ENCODE results near the gene SREBF2.
"Not testable (repeated sequence)": the region's sequence is repeated elsewhere in the genome, so short reads cannot be mapped to it uniquely, and the experiment has no call there.

The SREBF2 gene

DNA sequence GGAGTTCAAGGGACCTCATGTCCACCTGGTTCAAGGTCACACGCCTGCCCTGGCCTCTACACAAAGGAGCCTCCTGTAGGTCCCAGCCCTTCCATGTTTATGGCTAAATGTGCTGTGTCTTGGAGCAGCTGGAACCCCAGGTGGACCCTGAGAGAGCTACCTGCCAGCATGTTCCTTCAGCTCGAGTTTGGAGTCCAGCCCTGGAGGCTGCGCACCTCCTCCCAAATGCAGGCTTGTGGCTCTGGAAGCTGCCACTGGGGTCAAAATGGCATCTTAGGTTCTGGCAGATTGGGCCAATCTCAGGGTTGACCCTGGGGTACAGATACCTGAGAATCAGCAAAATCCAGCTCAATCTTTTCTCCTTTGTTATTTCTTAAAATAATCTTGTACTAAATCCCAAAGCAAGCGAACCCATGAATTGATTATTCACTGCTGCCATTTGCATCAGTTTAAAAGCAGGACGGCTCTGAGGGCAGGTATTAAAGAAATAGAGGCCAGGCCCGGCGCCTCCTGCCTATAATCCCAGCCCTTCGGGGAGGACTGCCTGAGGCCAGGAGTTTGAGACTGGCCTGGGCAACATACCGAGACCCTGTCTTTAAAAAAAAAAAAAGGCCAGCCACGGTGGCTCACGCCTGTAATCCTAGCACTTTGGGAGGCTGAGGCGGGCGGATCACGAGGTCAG is 90.8 kb downstream of the SREBF2 start:
- no peak for DNase-seq

DNA sequence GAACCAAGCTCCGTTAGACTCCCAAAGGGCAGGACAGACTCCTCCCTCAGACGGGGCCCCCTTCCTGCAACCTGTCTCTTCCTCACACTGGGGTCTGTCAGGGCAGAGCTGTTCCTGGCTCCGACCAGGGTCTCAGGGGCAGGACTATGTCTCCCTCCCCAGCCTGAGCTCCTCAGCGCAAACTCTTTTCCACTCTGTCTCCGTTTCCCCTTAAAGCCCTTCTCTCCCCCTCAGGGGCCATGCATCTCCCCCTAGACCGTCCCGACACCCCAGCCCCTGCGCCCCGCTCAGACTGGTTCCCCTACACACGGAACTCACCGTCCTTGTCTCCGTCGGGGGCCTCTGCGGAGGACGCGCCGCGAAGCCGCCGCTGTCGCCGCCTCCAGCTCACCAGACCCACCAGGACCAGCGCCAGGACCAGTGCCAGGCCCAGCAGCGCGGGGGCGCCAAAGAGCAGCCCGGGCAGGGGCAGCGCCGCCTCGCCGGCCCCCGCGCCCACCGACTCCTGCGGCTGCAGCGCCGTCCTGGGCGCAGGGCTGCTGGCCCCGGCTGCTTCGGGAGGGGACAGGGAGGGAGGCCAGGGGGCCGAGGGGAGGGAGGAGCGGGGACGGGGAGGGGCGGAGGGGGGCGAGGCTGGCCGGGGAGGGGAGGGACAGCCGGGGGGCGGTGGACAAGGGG is 93.0 kb downstream of the SREBF2 start:
- peak; percentile 56 for DNase-seq

DNA sequence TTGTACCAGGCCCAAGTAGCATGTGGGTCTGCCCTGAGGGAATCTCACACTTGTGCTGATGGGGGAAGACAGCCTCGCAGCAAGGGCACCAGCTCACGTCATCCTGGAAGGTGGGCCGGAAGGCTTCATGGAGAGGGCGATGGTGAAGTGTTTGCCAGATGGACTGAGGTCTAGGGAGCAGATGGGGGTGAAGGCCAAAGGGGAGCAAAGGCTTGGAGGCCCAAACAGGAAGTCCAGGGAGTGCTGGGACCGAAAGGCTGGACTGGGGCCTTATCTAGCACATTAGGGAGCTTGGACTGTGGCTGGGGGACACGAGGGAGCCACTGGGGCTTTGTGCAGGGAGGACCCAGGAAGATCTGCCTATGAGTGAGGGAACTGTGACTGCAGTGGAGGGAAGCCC is 94.9 kb downstream of the SREBF2 start:
- DNase-seq: no peak

DNA sequence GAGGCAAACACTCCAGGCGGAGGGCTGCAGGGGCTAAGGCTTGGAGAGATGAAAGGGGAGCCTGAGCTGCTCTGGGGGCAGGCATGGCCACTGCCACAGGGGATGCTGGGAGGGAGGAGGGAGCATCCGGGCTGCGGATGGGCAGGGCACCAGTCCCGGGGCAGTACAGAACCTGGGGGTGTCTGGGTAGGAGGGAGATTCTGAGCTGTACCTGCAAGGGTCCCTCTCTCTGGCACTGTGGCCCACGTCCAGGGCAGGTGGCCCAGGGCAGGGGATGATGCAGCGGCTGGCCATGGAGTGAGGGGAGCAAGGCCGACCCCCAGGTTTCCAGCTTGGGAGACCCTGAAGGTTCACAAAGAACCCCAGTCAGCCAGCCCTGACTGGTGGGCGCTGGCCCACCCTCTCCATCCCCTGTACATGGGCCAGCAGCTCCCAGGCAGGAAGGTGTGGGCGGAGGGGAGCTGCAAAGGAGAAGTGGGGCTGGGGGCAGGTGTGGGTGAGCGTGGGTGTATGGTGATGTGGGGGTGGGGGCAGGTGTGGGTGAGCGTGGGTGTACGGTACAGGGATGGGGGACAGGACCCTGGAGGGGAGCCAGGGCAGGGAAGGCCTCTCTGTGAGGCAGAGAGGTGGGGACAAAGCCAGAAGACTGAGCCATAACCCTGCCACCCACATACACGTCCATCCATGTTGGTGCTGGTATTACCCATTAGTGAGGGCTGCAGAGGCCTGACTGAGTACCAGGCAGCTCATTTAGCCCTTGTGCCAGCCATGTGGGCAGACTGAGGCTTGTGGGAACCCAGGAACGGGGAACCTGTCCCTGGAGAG is 95.9 kb downstream of the SREBF2 start:
- DNase-seq: no peak

DNA sequence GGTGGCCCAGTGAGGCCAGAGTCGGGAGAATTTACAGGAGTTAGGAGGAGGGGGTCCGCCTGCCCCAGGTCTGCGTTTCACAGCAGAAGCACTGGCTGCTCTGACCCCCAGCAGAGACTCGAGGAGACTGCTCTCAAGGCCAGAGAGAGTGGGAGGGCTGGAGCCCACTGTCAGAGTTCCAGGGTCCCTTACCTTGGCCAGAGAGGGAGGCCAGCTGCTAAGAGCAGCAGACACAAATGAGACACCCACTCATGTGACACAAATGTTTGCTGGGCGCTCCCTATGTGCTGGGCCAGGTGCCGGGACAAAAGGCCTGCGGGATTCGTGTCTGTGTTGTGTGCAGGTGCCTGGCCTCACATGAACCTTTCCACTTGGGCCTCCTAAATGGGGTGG is 96.5 kb downstream of the SREBF2 start:
- DNase-seq: no peak

DNA sequence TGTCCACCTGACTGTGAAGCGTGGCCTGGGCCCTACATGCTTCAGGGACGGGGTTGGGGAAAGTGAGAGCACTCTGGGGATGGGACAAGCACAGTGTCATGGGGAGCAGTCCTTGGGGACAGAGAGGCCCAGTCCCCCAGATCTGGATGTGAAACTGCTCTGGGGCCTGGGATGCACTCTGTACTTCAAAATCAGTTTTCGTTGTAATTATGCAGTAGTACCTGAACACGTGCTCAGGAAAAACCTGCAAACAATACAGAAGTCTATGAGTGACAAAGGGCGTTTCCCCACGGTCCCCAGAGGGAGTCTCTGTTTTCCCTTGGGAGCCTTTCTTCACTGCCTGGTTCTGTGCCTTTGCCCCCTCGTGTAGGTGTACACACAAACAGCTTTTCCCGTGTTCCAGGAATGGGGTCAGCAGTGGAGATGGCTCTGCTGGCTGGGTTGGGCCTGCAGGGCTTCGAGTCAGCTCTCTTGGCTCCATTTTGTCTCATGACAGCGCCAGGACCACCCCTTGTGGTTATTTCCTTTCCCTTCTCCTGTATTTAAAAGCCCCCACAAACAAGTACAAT is 98.9 kb downstream of the SREBF2 start:
- no peak for DNase-seq

DNA sequence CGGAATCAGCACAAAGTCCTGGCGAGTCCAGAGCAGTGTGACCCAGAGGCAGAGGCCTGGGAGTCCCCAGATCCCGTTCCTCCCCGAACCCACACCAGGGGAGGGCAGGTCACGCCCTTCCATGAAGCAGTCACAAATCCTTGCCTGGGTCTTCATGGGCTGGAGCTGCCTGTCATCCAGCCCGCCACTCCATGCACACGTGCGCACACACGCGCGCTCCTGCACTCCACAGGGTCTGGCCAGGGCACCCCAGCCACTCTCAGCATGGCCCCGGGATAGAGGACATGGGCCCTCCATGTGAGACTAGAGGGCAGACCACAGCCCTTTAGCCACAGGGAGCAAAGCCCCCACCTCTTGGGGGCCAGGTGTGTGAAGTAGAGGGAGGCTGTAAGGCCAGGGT is 99.4 kb downstream of the SREBF2 start:
- DNase-seq: no peak

DNA sequence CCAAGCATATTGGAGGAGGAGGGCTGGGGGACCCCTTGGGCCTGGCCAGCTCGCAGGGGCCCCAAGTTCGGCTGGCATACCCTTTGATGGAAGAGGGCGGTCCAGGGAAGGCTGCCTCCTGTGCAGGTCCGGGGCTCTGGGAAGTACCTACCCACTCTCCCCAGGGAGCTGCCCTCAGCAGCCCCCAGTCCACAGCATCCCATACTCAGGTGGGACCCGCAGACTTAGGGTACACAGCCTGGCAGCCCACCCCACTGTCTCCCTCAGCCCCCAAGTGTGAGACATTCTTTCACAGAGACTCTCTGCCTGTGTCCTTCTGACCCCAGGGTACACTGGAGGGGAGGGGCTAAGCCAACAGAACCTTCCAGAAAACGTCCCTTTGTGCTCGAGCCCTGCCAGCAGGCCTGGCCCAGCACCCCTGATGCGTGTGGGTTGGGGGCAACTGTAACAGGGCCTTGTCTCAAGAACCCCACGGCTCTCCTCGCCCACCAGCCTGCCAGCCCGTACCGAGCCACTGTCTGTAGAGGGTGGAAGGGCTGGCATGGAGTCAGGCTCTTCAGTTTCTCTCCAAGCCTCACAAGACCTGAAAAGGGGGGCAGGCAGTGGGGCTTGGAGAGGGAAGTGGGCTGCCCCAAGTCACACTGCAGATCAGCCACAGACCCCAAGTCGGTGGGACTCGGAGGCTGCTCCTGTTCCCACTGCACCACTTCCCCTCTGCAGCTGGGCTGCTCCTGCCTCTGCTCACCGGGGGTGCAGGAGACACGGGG is 100.7 kb downstream of the SREBF2 start:
- DNase-seq: no peak

DNA sequence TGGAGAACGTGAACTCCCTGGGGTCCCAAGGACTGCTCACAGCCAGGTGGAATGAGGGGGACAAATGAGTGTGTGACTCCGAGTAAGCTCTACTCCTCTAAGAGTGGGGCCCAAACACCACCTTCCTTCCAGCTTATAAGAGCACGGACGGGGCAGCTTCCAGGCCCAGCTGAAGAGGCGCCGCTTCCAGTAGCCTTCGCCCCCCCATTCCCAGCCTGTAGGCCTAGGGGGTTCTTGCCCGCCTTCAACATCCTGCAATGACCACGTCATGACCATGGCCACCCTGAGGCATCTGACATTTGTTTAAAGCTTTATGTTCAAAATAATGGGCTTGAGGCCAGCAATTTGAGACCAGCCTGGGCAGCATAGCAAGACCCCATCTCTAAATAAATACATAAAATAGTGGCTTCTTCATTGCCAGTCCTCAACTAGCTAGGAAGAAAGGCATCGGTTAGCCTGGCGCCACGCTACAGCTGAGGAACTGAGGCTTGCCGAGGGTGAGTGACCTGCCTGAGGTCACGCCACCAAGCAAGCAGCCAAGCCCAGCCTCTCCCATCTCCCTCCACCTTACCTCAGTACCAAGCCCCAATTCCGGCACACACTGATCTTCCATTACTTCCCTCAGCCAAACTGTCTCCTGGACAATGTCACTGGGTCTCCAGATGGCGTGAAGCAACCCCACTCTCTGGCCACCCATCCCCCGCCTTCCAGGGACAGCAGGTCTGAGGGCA is 101.5 kb downstream of the SREBF2 start:
- no peak for DNase-seq

DNA sequence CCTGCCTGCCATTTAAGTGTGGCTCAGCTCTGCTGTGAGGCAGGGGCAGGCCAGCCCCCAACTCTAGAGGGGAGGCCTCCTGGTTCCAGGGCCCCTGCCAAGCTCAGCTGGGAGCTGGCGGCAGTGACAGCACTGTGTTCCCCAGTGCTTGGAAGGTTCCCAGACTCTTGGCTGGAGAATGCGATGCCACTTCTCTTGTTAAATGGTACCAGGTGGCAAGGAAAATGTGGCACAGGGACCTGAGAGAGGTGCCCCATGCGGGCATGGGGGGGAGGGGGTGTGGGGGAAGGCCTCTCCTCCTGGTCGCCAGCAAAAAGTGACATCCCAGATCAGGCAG is 102.1 kb downstream of the SREBF2 start:
- no peak for DNase-seq

DNA sequence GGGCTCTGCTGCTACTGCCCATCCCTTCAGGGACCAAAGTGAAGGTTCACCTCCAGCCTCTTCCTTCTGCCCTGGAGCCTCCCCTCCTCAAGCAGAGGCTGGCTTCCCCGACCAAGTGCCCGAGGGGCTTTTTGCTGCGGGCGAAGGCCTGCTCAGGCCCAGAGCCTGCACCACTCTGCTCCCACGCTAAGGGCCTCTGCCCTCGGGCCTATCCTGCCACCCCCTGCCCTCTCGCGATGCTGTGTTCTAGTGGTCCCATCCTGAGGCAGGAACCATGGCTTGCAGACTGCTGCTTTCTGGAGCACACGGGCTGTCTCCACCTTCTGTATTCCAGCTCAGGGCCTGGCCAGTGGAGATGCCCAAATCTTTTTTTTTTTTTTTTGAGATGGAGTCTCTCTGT is 102.6 kb downstream of the SREBF2 start:
- DNase-seq: no peak

DNA sequence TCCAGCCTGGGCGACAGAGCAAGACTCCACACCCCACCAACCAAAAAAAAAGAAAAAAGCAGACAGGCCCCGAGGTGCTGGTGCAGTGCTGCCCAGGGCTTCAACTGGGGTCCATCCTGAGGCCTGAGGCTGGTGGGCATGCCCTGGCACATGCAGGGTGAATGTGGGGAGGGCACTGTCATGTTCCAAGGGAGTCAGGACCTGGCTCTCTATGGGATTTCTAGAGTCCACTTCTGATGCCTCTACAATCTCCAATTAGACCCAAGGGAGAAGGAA is 103.9 kb downstream of the SREBF2 start:
- DNase-seq: no peak

DNA sequence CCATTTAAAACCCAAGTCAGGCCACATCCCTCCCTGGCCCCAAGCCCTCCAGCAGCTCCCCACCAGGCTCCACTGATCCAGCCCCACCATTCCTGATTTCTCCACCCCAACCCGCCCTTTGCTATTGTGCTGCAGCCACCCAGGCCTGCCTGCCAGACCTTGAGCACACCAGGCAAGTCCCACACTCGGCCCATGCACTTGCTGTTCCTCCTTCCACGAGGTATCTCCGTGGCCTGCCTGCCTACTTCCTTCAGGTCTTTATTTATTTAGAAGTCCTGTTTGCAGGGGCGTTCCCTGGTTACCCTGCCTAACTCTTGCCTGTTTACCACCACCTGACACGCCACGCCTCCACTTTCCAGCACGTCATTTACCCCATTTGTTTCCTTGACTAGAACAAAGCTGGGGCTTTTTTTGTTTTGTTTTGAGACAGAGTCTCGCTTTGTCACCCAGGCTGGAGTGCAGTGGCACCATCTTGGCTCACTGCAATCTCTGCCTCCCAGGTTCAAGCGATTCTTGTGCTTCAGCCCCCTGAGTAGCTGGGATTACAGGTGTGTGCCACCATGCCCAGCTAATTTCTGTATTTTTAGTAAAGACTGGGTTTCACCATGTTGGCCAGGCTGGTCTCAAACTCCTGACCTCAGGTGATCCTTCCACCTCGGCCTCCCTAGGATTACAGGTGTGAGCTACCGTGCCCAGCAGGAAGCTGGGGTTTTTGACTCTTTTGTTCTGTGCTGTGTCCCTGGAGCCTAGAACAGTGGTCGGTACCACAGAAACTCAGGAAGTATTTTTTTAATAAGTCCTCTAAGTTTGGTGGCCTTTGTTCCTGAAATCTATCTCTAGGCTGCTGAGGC is 107.3 kb downstream of the SREBF2 start:
- DNase-seq: peak; percentile 37

DNA sequence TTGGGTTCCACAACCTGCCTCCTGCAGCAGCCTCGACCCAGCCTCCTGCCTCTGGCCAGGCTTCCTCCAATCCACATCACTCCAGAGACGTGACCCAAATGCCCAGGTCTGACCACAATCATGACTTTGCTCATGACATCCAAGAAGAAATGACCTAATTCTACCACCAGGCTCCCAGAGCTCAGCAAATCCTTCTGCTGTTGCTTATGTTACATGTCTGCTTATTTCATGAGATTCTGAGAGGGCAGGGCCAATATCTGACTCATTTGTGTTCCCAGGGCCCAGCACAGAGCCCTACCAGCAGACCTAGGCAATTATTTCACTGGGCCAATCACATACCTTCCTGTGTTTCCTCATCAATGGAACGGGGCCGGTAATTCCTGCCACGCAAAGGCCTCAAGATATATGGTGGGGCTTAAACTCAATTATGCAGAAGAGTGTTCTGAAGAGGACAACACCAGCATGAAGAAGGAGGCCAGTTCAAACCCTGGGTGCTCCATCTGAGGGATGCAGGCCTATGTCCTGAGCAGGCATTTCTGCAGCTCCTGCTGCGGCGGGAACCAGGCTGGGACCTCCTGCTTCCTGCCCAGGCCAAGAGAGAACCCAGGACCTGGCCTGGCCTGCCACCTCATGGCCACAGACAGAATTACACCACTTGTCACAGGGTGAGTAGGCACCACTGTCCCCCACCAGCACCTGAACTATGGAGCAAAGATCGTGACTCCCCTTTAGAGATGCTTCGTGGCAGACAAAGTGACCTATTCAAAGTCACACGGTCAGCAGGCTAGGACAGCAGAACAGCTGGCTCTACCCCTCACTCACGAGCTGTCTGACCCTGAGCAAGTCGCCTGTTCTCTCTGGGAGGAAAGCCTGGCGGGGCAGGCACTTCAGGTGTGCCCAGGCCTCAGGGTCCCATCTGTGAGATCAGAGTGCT is 108.2 kb downstream of the SREBF2 start:
- peak; percentile 78 for DNase-seq

DNA sequence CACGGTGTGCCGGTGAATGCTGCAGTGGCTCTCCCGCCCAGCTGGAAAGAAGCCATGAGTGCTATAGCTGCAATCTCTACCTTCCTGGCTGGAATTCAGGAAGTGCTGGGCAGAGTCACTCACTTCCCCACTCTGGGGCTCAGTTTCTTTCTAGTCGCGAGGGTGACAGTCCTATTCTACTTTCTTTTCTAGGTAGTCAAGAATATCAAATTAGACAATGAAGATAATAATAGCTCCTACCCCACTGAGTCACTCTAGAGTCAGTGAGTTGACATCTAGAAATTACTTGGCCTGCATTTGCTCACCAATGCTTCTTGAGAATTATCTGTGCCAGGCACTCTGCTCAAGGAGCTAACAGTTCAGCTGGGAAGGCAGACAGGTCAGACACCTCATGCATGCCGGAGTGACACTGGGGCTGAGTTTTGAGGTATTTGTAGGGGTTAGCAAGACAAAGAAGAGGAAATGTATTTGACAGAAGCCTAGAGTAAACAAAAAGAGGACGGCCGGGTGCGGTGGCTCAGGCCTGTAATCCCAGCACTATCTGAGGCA is 110.8 kb downstream of the SREBF2 start:
- DNase-seq: no peak

DNA sequence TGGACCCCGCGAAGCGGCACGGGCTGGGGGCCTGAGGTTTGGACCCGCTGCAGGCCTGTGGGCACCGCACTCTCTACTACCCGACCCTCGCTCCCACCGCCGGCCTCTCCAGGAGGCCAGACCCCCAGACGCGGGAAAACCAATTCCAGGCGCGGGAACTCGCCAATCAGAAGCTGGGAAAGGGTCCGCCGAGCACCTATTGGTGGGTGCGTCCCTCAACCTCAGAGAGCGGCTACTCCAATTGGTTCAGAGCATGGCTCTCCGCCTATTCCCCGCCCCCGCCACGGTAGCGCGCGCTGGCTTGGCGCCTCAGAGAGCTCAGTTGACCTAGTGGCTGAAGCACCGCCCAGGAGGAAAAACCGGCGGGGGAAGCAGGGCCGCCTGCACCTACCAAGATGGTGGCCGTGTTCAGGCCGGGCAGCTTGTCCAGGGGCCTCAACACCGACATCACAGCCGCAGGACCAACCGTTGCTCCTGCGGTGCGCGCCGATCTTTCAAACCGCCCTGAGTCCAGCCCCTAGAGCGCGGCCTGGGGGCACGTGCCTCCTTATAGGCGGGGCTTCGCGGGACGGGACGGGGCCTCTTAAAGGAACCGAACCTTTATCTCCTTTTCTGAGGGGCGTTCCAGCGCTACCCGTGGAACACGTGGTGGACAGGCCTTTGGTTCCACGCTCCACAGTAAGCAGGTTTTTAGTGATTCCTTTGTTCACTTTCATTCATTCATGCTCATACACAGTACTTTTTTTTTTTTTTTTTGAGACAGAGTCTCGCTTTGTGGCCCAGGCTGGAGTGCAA is 113.9 kb downstream of the SREBF2 start, which contains the start of gene CENPM:
Gene CENPM (minus strand): TSS at position 524 of the 795 bp plus-strand sequence. CDS start 76 bp downstream, at position 448.
- DNase-seq: peak; percentile 97

DNA sequence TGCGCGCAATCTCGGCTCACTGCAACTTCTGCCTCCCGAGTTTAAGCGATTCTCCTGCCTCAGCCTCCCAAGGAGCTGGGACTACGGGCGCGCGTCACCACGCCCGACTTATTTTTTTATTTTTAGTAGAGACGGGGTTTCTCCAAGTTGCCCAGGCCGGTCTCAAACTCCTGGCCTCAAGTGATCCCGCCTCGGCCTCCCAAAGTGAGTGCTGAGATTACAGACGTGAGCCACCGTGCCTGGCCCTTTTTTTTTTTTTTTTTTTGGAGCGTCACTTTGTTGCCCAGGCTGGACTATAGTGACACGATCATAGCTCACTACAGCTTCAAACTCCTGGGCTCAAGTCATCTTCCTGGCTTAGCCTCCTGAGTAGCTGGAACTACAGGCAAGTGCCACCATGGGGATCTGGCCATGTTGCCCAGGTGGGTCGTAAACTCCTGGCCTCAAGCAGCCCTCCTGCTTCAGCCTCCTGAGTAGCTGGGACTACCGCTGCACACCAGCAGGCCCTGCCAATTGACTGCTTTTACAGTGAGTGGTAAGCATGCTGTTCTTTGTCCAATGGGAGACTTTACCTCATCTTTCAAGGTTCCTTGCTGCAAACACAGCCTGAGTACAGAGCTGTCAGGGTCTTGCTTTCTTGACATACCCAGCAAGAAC is 114.6 kb downstream of the SREBF2 start:
- DNase-seq: no peak

DNA sequence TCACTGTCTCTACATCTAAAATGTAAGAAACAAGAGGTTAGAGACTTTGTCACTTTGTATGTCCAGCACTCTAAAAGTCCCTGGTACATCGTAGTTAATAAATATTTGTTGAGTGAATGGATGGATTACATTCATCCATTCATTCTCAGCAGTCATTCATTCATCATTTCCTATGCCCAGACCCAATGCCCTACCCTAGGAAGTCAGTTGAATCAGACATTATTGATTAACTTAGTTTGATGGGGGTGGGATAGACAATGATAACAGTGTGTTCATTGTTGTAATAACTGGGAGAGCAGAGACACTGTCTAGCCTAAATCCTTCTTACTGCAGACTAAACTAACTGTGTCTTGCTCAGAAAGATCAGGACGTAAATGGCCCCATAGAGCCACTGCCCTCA is 115.2 kb downstream of the SREBF2 start:
- no peak for DNase-seq

DNA sequence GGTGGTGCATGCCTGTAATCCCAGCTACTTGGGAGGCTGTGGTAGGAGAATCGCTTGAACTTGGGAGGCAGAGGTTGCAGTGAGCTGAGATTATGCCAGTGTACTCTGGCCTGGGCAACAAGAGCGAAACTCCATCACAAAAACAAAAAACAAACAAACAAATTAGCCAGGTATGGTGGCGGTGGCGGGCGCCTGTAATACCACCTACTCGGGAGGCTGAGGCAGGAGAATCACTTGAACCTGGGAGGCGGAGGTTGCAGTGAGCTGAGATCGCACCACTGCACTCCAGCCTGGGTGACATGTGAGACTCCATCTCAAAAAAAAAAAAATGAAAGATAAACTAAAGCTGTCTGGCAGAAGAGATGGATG is 116.0 kb downstream of the SREBF2 start:
- DNase-seq: not testable (repeated sequence)

Measured in hematopoietic multipotent progenitor cell treated with erythropoietin and hydrocortisone succinate and interleukin-3 and kit ligand, for 8 days (in vitro differentiated cells).